GM12872 (cell line): ENCODE results near the gene CA5A.

ENCODE experiments used
- TF ChIP-seq, protein P1 (sequence below): IDR thresholded peaks from 3 replicates; pipeline ENCODE4 v1.5.1; 2011; ENCODE audit warnings: low read depth, mild to moderate bottlenecking, low read length, moderate library complexity; ENCODE audit not compliant: insufficient read depth

Gene CA5A

DNA sequence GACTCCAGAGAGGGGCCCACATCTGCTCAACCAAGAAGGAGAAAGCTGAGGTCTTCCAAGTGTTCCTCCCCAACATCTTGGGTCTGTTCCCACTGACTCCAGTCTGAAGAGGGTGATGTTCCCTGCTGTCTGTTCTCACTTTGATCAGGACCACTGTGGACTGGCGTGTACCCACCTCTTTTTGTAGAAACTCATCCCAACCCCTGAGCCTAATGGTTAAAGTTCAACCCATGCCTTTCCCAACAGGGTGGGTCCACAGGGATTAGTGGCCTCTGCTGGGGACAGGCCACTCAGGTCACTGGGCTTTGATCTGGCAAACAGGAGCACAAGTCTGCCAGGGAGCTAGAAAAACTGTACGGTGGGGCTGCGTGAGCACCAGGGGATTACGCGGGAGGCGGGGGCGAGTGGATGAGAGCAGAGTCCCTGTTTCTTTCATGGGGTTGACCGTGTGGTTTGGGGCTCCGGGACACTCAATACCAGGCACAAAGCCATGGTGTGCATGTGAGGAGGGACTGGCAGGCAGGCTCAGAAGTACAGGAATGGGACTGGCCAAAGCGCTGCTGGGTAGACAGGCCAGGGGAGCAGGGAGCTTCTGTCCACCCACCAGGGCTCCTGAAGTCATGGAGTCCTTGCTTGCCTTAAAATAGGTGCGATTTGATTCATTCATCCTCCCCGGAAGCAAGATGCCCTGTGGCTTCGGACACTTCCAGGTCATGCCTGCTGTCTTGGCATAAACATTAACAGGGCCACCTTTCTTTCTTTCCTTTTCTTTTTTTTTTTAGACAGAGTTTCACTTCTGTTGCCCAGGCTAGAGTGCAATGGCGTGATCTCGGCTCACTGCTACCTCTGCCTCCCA is at the start of gene CA5A:
CA5A (minus strand) TSS at position 155 of the 856 bp plus-strand sequence; CDS start at position 76, 79 bp downstream.
- TF ChIP-seq, protein P1, sequence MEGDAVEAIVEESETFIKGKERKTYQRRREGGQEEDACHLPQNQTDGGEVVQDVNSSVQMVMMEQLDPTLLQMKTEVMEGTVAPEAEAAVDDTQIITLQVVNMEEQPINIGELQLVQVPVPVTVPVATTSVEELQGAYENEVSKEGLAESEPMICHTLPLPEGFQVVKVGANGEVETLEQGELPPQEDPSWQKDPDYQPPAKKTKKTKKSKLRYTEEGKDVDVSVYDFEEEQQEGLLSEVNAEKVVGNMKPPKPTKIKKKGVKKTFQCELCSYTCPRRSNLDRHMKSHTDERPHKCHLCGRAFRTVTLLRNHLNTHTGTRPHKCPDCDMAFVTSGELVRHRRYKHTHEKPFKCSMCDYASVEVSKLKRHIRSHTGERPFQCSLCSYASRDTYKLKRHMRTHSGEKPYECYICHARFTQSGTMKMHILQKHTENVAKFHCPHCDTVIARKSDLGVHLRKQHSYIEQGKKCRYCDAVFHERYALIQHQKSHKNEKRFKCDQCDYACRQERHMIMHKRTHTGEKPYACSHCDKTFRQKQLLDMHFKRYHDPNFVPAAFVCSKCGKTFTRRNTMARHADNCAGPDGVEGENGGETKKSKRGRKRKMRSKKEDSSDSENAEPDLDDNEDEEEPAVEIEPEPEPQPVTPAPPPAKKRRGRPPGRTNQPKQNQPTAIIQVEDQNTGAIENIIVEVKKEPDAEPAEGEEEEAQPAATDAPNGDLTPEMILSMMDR = no peak

DNA sequence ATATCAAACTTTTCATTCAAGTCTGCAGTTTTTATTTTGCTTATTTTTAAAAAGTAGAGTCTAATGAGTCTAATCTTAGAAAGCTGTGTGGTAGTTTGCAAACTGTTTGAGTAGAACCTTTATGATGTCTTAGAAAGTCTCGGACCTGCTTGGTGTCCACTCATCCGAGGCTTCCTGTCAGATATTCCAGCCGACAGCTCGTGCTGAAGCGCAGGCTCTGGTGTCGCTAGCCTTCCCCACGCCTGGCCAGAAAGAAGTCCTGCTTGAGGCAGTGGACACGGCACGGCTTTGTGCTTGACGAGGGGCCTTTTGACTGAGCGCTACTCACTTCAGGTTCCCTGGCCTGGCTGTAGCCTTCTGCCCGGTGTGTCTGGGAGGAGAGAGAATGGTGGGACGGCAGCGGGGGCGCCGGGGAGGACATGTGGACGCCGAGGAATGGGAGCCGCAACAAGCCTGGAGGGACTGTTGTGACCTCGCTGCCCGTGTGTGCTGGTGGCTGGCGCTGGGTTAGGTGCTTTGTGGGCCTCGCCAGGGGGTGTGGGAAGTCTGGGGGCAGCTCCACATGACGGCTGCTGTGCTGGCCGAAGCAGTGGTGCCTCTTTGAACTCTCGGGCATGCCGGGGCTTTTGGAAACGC is 48.4 kb upstream of the CA5A start:
- TF ChIP-seq, protein P1 = no peak

DNA sequence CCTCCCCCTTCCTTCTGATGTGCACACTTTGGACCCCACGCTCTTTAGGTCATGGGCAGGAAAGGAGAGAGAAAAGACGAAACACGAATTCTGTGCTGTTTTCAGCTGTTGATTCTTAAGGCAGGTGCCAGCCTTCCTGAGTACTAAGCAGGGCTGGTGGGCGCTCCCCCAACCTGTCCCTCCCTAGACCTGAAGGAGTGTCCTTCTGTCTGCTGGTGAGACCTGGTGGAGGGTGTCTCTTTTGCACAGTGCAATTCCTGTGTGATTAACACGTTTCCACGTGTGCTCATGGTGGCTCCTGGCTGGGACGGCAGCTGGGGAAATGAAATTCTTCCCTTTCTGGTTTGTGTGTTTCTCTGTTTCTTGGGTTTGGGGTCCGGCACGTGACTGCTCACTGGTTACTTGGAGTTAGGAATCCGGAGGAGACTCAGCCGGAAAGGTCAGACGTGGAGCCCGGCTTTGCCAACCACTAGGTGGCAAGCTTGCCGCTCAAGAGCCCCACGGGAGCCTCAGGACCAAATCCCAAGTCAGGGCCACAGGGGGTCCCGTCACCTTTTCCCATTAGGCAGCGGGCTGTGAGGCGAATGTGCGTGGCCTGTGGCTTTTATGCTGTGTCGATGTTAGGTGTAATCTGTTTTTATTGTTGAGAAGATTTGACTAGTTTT is 46.9 kb upstream of the CA5A start:
- TF ChIP-seq, protein P1 = peak; percentile 24; the same call in 2 of the 3 replicates

DNA sequence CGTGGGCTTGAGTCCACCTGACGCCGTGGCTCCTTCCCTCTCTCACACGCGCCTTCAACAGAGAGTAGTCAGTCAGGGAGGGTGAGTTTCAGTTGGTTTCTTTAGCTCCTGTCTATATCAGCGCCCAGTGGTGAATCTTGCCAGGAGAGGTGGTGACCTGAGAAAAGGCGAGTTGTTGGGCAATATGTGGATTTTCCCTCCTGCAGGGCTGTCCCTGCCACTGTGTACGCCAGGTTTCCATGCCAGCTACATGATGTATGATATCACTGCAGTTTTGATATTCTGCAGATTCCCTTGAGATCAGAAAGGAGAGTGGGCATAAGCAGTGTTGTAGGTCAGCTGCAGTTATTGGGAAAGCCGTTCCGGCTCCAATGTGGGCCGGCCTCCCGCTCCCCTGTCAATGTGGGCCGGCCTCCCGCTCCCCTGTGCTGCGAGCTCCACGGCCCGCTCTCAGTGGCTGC is 46.3 kb upstream of the CA5A start:
- TF ChIP-seq, protein P1 = no peak

DNA sequence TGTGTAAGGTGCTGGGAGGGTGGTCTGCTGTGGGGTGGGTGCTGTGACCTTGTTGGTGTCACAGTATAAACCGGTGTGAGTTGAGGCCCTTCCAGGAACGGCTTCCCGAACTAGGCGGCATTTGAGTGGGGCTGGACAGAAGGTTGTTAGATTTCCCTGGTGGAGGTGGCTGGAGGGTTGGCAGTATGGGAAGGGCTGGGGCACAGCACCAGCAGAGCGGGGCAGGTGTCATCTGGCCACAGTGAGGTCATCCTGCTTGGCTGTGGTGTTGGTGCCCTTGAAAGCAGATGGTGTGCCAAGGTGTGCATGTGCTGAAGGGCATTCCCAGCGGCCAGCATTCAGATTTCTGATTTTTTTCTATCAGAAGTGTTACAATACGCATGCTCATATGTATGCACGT is 43.0 kb upstream of the CA5A start:
- TF ChIP-seq, protein P1 = no peak

DNA sequence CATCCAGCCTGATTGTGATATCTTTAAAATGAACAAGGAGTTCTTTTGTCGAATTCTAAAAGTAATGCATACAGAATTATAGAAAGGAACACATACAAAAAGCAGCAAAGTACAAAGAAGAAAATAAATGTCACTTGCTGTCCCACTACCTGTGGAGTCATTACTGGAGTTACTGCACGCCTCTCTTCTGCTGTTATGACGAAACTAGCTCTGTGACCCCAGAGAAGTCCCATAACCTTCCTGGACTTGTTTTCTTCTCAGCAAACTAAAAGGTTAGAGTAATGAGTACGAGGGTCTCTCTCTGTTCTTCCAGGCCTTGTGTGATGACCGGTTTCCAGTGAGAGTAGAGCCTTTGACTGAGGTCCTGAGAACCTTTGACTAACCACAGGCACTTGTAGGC is 41.8 kb upstream of the CA5A start:
- TF ChIP-seq, protein P1 = no peak

DNA sequence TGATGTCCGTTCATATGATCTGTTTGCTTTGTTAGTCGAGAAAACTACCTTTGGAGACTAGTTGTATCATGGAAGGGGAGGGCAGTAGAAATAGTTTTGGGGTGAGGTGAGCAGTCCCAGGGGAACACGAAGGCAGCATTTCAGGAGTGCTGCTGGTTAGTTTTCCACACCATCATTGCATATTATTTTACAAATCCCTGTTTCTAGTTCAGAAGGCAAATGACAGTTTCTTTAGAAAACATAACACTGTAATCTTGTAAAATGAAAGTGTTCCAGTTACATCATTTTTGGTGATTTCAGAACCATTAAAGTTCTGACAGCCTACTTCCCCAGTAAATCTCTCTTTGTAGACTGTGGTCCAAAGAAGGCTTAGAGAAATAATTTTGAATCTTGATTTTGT is 40.3 kb upstream of the CA5A start:
- TF ChIP-seq, protein P1 = no peak
